ENCODE results near the gene PTGER3.

DNA sequence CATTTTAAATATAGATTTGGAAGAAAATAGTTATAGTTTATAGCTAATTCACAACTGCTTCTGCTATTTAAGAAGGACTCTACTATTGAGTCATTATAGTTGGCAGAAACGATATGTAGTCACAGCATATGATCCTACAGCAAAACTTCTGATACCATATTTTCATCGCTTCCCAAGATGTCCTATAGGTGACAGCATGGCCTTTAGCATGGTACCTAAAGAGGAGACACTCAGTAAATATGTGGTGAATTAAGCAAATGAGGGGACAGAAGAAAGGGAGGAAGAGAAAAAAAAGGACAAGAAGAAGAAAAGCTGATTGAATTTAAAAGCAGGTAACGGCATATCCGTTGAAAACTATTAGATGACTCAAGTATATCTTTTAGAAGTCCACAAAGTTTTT is 77.2 kb downstream of the PTGER3 start:
- TF ChIP-seq HDGF (IDR thresholded peaks at IDR 0.05; ENCODE audit: borderline replicate concordance) (no peak), BHLHE40 (IDR thresholded peaks at IDR 0.05; ENCODE audit: borderline replicate concordance) (no peak), ELF4 (IDR thresholded peaks at IDR 0.05) (no peak), ZNF384 (IDR thresholded peaks at IDR 0.05) (no peak), SUZ12 (IDR thresholded peaks at IDR 0.05) (no peak)
- TF ChIP-seq, protein P1, sequence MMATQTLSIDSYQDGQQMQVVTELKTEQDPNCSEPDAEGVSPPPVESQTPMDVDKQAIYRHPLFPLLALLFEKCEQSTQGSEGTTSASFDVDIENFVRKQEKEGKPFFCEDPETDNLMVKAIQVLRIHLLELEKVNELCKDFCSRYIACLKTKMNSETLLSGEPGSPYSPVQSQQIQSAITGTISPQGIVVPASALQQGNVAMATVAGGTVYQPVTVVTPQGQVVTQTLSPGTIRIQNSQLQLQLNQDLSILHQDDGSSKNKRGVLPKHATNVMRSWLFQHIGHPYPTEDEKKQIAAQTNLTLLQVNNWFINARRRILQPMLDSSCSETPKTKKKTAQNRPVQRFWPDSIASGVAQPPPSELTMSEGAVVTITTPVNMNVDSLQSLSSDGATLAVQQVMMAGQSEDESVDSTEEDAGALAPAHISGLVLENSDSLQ (IDR thresholded peaks at IDR 0.05), result no peak
